G401.6 (cell line): ENCODE results near the gene C10orf143.
"Not testable (repeated sequence)": the region's sequence is repeated elsewhere in the genome, so short reads cannot be mapped to it uniquely, and the experiment has no call there.

ENCODE experiments used
- FAIRE-seq: peaks from 2 replicates; lab custom pipeline; 2012; peaks lifted over from hg19 to GRCh38; lab: Jason Lieb, UNC

C10orf143 gene

GRCh38 chr10:130029209-130029608 is 81.4 kb downstream of the C10orf143 start:
- FAIRE-seq = no peak

GRCh38 chr10:130028465-130028819 is 82.2 kb downstream of the C10orf143 start:
- FAIRE-seq = no peak

- FAIRE-seq = no peak
Observed at GRCh38 chr10:130027716-130028464, 82.7 kb downstream of the C10orf143 start.

GRCh38 chr10:130026670-130027456 is 83.8 kb downstream of the C10orf143 start:
- no peak for FAIRE-seq

- FAIRE-seq = no peak
Observed at GRCh38 chr10:130025811-130026485, 84.7 kb downstream of the C10orf143 start.

- no peak for FAIRE-seq
Observed at GRCh38 chr10:130025326-130025725, 85.3 kb downstream of the C10orf143 start.

- FAIRE-seq = no peak
Observed at GRCh38 chr10:130024779-130025325, 85.8 kb downstream of the C10orf143 start.

GRCh38 chr10:130024326-130024725 is 86.3 kb downstream of the C10orf143 start:
- not testable (repeated sequence) for FAIRE-seq

GRCh38 chr10:130023454-130024230 is 87.0 kb downstream of the C10orf143 start:
- no peak for FAIRE-seq

- FAIRE-seq = no peak
Observed at GRCh38 chr10:130022511-130023299, 87.9 kb downstream of the C10orf143 start.

GRCh38 chr10:130022086-130022485 is 88.5 kb downstream of the C10orf143 start:
- no peak for FAIRE-seq

- no peak for FAIRE-seq
Observed at GRCh38 chr10:130021383-130021950, 89.2 kb downstream of the C10orf143 start.

GRCh38 chr10:130020651-130021382 is 89.8 kb downstream of the C10orf143 start:
- FAIRE-seq = no peak

GRCh38 chr10:130018730-130019185 is 91.9 kb downstream of the C10orf143 start:
- no peak for FAIRE-seq

GRCh38 chr10:130018265-130018664 is 92.4 kb downstream of the C10orf143 start:
- FAIRE-seq = no peak

GRCh38 chr10:130017631-130018022 is 93.0 kb downstream of the C10orf143 start:
- no peak for FAIRE-seq

GRCh38 chr10:130016993-130017630 is 93.5 kb downstream of the C10orf143 start:
- FAIRE-seq = no peak

GRCh38 chr10:130016095-130016494 is 94.5 kb downstream of the C10orf143 start:
- no peak for FAIRE-seq

GRCh38 chr10:130015075-130015695 is 95.4 kb downstream of the C10orf143 start:
- no peak for FAIRE-seq
